GM12872 (cell line): Measurements from ENCODE around the gene CDK17.

ENCODE experiments used
- CTCF ChIP-seq: IDR thresholded peaks from 3 replicates; pipeline ENCODE4 v1.5.1; 2011; ENCODE audit warnings: low read depth, mild to moderate bottlenecking, low read length, moderate library complexity; ENCODE audit not compliant: insufficient read depth

CDK17 gene

GRCh38 chr12:96326628-96327227, 73.5 kb downstream of the CDK17 start:
- no peak for TF ChIP-seq CTCF

- TF ChIP-seq CTCF = no peak
Measured at GRCh38 chr12:96323906-96324305, 76.3 kb downstream of the CDK17 start.

DNA sequence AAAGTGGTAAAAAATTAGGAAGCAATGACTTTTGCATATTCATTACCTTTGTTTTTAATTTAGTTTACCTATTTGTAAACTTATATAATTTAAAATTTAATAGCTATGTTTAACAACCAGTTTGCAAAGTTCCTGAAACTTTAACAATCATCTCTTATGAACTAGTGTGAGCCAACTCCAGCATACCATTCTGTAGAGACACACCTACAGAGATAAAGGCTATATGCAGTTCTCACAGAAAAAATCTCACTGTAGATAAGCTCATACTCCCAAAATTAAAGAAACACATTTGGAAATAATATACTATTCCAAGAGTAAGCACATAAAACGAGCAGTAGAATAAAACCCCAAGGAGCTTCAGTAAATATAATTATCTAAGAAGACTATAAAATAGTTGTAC, 77.5 kb downstream of the CDK17 start:
- no peak for TF ChIP-seq CTCF

- TF ChIP-seq CTCF = no peak
Measured at GRCh38 chr12:96321941-96322340, 78.3 kb downstream of the CDK17 start.

DNA sequence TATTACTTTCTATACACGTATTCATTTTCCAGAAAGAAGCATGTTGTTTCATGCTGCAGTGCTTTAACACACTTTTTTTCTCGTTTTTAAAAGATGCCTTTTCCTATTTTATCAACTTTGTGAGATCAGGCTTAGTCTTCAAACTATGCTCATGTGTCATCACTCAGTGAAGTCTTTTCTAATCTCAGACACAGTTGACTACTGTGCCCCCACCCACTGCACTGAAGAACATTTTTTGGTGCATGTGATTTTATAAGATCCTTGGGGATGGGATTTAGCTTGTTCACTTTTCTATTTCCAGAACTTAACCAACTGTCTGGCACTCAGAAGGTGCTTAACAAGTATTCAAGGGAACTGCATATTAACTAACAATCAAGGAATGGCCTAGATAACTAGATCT, 85.5 kb downstream of the CDK17 start:
- TF ChIP-seq CTCF = no peak

GRCh38 chr12:96313606-96314005, 86.6 kb downstream of the CDK17 start:
- no peak for TF ChIP-seq CTCF

DNA sequence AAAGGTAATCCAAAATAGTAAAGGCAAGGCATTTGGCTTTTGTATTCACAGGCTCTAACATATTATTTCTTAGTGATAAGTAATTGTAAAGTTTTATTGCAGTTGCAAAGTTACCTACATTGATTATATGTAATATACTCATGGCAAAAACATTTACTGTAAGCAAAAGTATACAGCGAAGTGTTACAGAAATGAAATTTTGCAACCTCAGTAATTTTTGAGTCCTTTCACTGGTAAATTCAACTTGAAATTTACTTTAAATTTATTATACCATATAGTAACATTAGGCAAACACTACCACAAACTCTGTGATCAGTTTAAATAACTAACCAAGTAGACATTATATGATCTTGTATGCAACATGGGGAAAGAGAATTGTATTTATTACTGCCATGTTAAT, 89.0 kb downstream of the CDK17 start:
- TF ChIP-seq CTCF = no peak
